ENCODE measurements around the gene CAMK1D. TPM values are rescaled to one million over a fixed set of nuclear protein-coding genes. Genes with fewer than 3 reads are reported as not detected.

Gene CAMK1D
- polyA plus RNA-seq, 1 experiment = 1.1 TPM

GRCh38 chr10:12679636-12680035 is 330.3 kb downstream of the CAMK1D start:
- TF ChIP-seq CTCF (IDR thresholded peaks at IDR 0.05; ENCODE audit: insufficient read depth, low read depth, low read length) = no peak
- POLR2A ChIA-PET = no interaction called here
- Histone ChIP-seq H3K27me3 (ENCODE audit: control insufficient read depth, insufficient read depth, low read length) (no peaks in the 10 kb centered on the region), H3K4me3 (ENCODE audit: low read depth, low read length) (no peak overlapping the region), H3K36me3 (ENCODE audit: control insufficient read depth, insufficient read depth, low read length) (no peaks in the 10 kb centered on the region)
- DNase-seq (ENCODE audit: low read depth) = no peak
- CTCF ChIA-PET = no interaction called here

GRCh38 chr10:12681252-12681651 is 331.9 kb downstream of the CAMK1D start:
- CTCF ChIA-PET = interaction anchor here (0.6 kb wide), 1 partner anchor 85 kb away, joined by 3 read pairs; no protein-coding TSS in a partner anchor
- POLR2A ChIA-PET = no interaction called here
- no peak for TF ChIP-seq CTCF (IDR thresholded peaks at IDR 0.05; ENCODE audit: insufficient read depth, low read depth, low read length)
- Histone ChIP-seq H3K27me3 (ENCODE audit: control insufficient read depth, insufficient read depth, low read length) (no peaks in the 10 kb centered on the region), H3K4me3 (ENCODE audit: low read depth, low read length) (no peak overlapping the region), H3K36me3 (ENCODE audit: control insufficient read depth, insufficient read depth, low read length) (no peaks in the 10 kb centered on the region)
- no peak for DNase-seq (ENCODE audit: low read depth)

- no peak for TF ChIP-seq CTCF (IDR thresholded peaks at IDR 0.05; ENCODE audit: insufficient read depth, low read depth, low read length)
- Histone ChIP-seq H3K4me3 (ENCODE audit: low read depth, low read length) (no peak overlapping the region), H3K27me3 (ENCODE audit: control insufficient read depth, insufficient read depth, low read length) (no peaks in the 10 kb centered on the region), H3K36me3 (ENCODE audit: control insufficient read depth, insufficient read depth, low read length) (no peaks in the 10 kb centered on the region)
- ChIA-PET CTCF (interaction anchor here (0.6 to 1.3 kb wide), 2 partner anchors 14 to 165 kb away, joined by 3 read pairs; no protein-coding TSS in a partner anchor), POLR2A (no interaction called here)
- no peak for DNase-seq (ENCODE audit: low read depth)
Observed at GRCh38 chr10:12684784-12685183, 335.4 kb downstream of the CAMK1D start.

GRCh38 chr10:12685261-12686058 is 336.1 kb downstream of the CAMK1D start:
- no peak for DNase-seq (ENCODE audit: low read depth)
- no peak overlapping the region for H3K4me3 ChIP-seq (ENCODE audit: low read depth, low read length)
- H3K27me3 ChIP-seq (ENCODE audit: control insufficient read depth, insufficient read depth, low read length) = no peaks in the 10 kb centered on the region
- H3K36me3 ChIP-seq (ENCODE audit: control insufficient read depth, insufficient read depth, low read length) = no peaks in the 10 kb centered on the region
- ChIA-PET CTCF (interaction anchor here (1.3 kb wide), 1 partner anchor 14 kb away, joined by 3 read pairs; no protein-coding TSS in a partner anchor), POLR2A (no interaction called here)
- TF ChIP-seq CTCF (IDR thresholded peaks at IDR 0.05; ENCODE audit: insufficient read depth, low read depth, low read length) = no peak

GRCh38 chr10:12687996-12688395 is 338.6 kb downstream of the CAMK1D start:
- ChIA-PET POLR2A (no interaction called here), CTCF (no interaction called here)
- Histone ChIP-seq H3K4me3 (ENCODE audit: low read depth, low read length) (no peak overlapping the region), H3K27me3 (ENCODE audit: control insufficient read depth, insufficient read depth, low read length) (no peaks in the 10 kb centered on the region), H3K36me3 (ENCODE audit: control insufficient read depth, insufficient read depth, low read length) (no peaks in the 10 kb centered on the region)
- DNase-seq (ENCODE audit: low read depth) = no peak
- TF ChIP-seq CTCF (IDR thresholded peaks at IDR 0.05; ENCODE audit: insufficient read depth, low read depth, low read length) = no peak
